A549 (cell line): ENCODE measurements around the gene APOA1. TPM values are rescaled to one million over a fixed set of nuclear protein-coding genes. Genes with fewer than 3 reads are reported as not detected.

Source experiments
- ATAC-seq, 2 experiments: fragments of 200-7000 bp in 1 of 2; fragments of >200 bp in 1 of 2; cut with Nextera tagmentation in 1 of 2; cut with Tn5 transposase in 1 of 2; 3 replicates each; pipeline versions ENCODE4 v1.8.0 to v1.9.1; 2018 to 2020; ENCODE audit warnings: mild to moderate bottlenecking in 1 of 2, moderate library complexity in 1 of 2
- CTCF ChIA-PET: fragments of 300-600 bp; sonication (Branson Sonifier 250); formaldehyde crosslinking; extraction: SDS; loops from one replicate; lab custom pipeline; 2021; ENCODE audit warnings: antibody characterized with exemption, inconsistent platforms; lab: Yijun Ruan, JAX
- POLR2A ChIA-PET: fragments of 350-600 bp; formaldehyde crosslinking; extraction: SDS; loops from one replicate; lab custom pipeline; 2021; ENCODE audit warnings: antibody characterized with exemption, inconsistent platforms; lab: Yijun Ruan, JAX
- DNase-seq, 2 experiments: peaks; one replicate each; pipeline versions ENCODE4 v3.0.0 to v3.0.0-alpha.2; 2011 to 2016; ENCODE audit warnings: low read depth in 1 of 2, low spot score in 1 of 2
- FAIRE-seq: peaks from 2 replicates; lab custom pipeline; 2011; peaks lifted over from hg19 to GRCh38; lab: Jason Lieb, UNC
- H3K27ac ChIP-seq, 2 experiments: fragments of >200 bp; sonication (Bioruptor Twin); formaldehyde crosslinking; 3 replicates each; pipeline ENCODE4 v1.5.1; 2016 to 2017
- H3K4me1 ChIP-seq: fragments of >200 bp; sonication (Bioruptor Twin); formaldehyde crosslinking; 3 replicates; pipeline ENCODE4 v1.6.1; 2016
- H3K4me2 ChIP-seq: fragments of >200 bp; sonication (Bioruptor Twin); formaldehyde crosslinking; 3 replicates; pipeline ENCODE4 v1.6.1; 2016
- H3K4me3 ChIP-seq: fragments of >200 bp; sonication (Bioruptor Twin); formaldehyde crosslinking; 3 replicates; pipeline ENCODE4 v1.5.1; 2016
- H3K9me3 ChIP-seq: fragments of >200 bp; sonication (Bioruptor Twin); formaldehyde crosslinking; 3 replicates; pipeline ENCODE4 v1.6.1; 2016
- CBX8 ChIP-seq: fragments of 200-600 bp; sonication (generic); IDR thresholded peaks from 2 replicates; pipeline ENCODE4 v1.6.1; 2016
- EHMT2 ChIP-seq: fragments of 200-600 bp; sonication (generic); IDR thresholded peaks from 2 replicates; pipeline ENCODE4 v1.6.1; 2016; ENCODE audit warnings: antibody characterized with exemption, low read depth, mild to moderate bottlenecking, moderate library complexity
- EP300 ChIP-seq, 2 experiments: fragments of >200 bp; sonication (Bioruptor Twin); formaldehyde crosslinking; IDR thresholded peaks; 2 replicates in 1 of 2; 3 replicates in 1 of 2; pipeline ENCODE4 v1.6.1; 2016 to 2017
- FOSL2 ChIP-seq, 2 experiments: fragments of 450-650 bp in 1 of 2; fragments of >200 bp in 1 of 2; sonication (Bioruptor Twin) in 1 of 2; formaldehyde crosslinking; IDR thresholded peaks; 2 replicates each; pipeline versions ENCODE4 v1.5.0 to v1.6.1; 2016 to 2020; ENCODE audit warnings: mild to moderate bottlenecking in 1 of 2, moderate library complexity in 1 of 2
- HEYL ChIP-seq: fragments of 250-450 bp; sonication (Bioruptor Pico); IDR thresholded peaks from 2 replicates; pipeline ENCODE4 v1.8.0; 2021; ENCODE audit warnings: mild to moderate bottlenecking, moderate library complexity
- HOXB5 ChIP-seq: fragments of 250-450 bp; sonication (Bioruptor Pico); IDR thresholded peaks from 2 replicates; pipeline ENCODE4 v1.5.0; 2020; ENCODE audit warnings: mild to moderate bottlenecking, moderate library complexity
- KDM1A ChIP-seq: fragments of 200-600 bp; sonication (generic); IDR thresholded peaks from 2 replicates; pipeline ENCODE4 v1.6.1; 2016; ENCODE audit warnings: low read depth, mild to moderate bottlenecking
- MYC ChIP-seq: IDR thresholded peaks from 2 replicates; pipeline ENCODE4 v1.6.1; 2012; ENCODE audit warnings: mild to moderate bottlenecking, inconsistent platforms, low read length, improper control_type of control experiment, borderline replicate concordance
- NPAS2 ChIP-seq: fragments of 250-450 bp; sonication (Bioruptor Pico); IDR thresholded peaks from 2 replicates; pipeline ENCODE4 v1.8.0; 2022; ENCODE audit warnings: mild to moderate bottlenecking, moderate library complexity, borderline replicate concordance
- POLR2A ChIP-seq: IDR thresholded peaks from 2 replicates; pipeline ENCODE4 v1.6.1; 2012; ENCODE audit warnings: mild to moderate bottlenecking, low read length
- POLR2AphosphoS2 ChIP-seq: conservative IDR thresholded peaks from 2 replicates; pipeline ENCODE4 v1.6.1; 2012; ENCODE audit warnings: low read length, improper control_type of control experiment, inconsistent platforms
- RNF2 ChIP-seq: fragments of 200-600 bp; sonication (generic); IDR thresholded peaks from 2 replicates; pipeline ENCODE4 v1.6.1; 2016; ENCODE audit warnings: low read depth, mild to moderate bottlenecking, antibody characterized with exemption, moderate library complexity, borderline replicate concordance
- TFCP2L1 ChIP-seq: fragments of 250-450 bp; sonication (Bioruptor Pico); IDR thresholded peaks from 2 replicates; pipeline ENCODE4 v1.5.0; 2021; ENCODE audit warnings: mild to moderate bottlenecking
- ZFP36 ChIP-seq: fragments of 450-650 bp; IDR thresholded peaks from 2 replicates; pipeline ENCODE4 v1.6.1; 2014; ENCODE audit warnings: borderline replicate concordance; ENCODE audit not compliant: partially characterized antibody
- WGBS: methylation state at CpG from one replicate; pipeline ENCODE4 v1.1.6; 2017; ENCODE audit errors: missing lambda C conversion rate; 5-methylcytosine and 5-hydroxymethylcytosine counted together
- polyA plus RNA-seq, 4 experiments: library from polyadenylated mRNA; depleted of rRNA in 3 of 4; stranded (reverse); fragments of >200 nt; fragmentation: RNase III in 1 of 4; extraction: RNeasy Plus Mini Kit Qiagen cat#74134 plus additional on column Dnase treatment in 1 of 4; gene quantifications; 2 replicates in 3 of 4; 3 replicates in 1 of 4; pipeline ENCODE4 v1.2.3, GENCODE V29; 2011 to 2017
- TF ChIP-seq, protein P1 (sequence below): fragments of 250-450 bp; sonication (Bioruptor Pico); IDR thresholded peaks from 2 replicates; pipeline ENCODE4 v1.5.0; 2021; ENCODE audit warnings: mild to moderate bottlenecking, moderate library complexity, borderline replicate concordance
- TF ChIP-seq, protein P2 (sequence below): fragments of >200 bp; sonication (Bioruptor Twin); formaldehyde crosslinking; IDR thresholded peaks from 2 replicates; pipeline ENCODE4 v1.6.1; 2016
- TF ChIP-seq, protein P3 (sequence below): IDR thresholded peaks from 2 replicates; pipeline ENCODE4 v1.6.1; 2012; ENCODE audit warnings: low read depth, borderline replicate concordance
- TF ChIP-seq, protein P4 (sequence below): IDR thresholded peaks from 2 replicates; pipeline ENCODE4 v1.6.1; 2012
- TF ChIP-seq, protein P5 (sequence below): fragments of 450-650 bp; IDR thresholded peaks from 2 replicates; pipeline ENCODE4 v1.6.1; 2014; ENCODE audit warnings: antibody characterized with exemption
- TF ChIP-seq, protein P6 (sequence below): fragments of 250-450 bp; sonication (Bioruptor Pico); IDR thresholded peaks from 2 replicates; pipeline ENCODE4 v1.5.0; 2020; ENCODE audit warnings: low read depth, mild to moderate bottlenecking, moderate library complexity

Gene APOA1
- polyA plus RNA-seq, 2 of the 4 experiments (the other 2 are of a cell fraction), result 0.23 TPM; not detected in 1

DNA sequence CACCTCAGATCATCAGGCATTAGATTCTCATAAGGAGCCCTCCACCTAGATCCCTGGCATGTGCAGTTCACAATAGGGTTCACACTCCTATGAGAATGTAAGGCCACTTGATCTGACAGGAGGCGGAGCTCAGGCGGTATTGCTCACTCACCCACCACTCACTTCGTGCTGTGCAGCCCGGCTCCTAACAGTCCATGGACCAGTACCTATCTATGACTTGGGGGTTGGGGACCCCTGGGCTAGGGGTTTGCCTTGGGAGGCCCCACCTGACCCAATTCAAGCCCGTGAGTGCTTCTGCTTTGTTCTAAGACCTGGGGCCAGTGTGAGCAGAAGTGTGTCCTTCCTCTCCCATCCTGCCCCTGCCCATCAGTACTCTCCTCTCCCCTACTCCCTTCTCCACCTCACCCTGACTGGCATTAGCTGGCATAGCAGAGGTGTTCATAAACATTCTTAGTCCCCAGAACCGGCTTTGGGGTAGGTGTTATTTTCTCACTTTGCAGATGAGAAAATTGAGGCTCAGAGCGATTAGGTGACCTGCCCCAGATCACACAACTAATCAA lies 5.6 kb downstream of the APOA1 start:
- no peak overlapping the region for H3K27ac ChIP-seq
- ChIA-PET CTCF (no interaction called here), POLR2A (no interaction called here)
- 64% methylated on average over 6 of the region's 7 CpGs for WGBS
- DNase-seq, result no peak
- no peak overlapping the region for H3K4me3 ChIP-seq
- no peak for FAIRE-seq
- no peak overlapping the region for H3K4me2 ChIP-seq
- no peak for ATAC-seq
- H3K4me1 ChIP-seq, result 0 out of 3 replicates have a peak, but pooled peaks cover 4% of the 10 kb centered on the region
- TF ChIP-seq, protein P1, sequence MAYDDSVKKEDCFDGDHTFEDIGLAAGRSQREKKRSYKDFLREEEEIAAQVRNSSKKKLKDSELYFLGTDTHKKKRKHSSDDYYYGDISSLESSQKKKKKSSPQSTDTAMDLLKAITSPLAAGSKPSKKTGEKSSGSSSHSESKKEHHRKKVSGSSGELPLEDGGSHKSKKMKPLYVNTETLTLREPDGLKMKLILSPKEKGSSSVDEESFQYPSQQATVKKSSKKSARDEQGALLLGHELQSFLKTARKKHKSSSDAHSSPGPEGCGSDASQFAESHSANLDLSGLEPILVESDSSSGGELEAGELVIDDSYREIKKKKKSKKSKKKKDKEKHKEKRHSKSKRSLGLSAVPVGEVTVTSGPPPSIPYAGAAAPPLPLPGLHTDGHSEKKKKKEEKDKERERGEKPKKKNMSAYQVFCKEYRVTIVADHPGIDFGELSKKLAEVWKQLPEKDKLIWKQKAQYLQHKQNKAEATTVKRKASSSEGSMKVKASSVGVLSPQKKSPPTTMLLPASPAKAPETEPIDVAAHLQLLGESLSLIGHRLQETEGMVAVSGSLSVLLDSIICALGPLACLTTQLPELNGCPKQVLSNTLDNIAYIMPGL (CRISPR knock-in tag), result no peak
- TF ChIP-seq EHMT2, result no peak
- TF ChIP-seq CBX8, result no peak
- TF ChIP-seq, protein P2, sequence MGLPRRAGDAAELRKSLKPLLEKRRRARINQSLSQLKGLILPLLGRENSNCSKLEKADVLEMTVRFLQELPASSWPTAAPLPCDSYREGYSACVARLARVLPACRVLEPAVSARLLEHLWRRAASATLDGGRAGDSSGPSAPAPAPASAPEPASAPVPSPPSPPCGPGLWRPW, result no peak
- TF ChIP-seq KDM1A, result no peak
- TF ChIP-seq HEYL (CRISPR knock-in tag), result no peak
- TF ChIP-seq HOXB5 (CRISPR knock-in tag), result no peak
- no peak for TF ChIP-seq EP300 (IDR thresholded peaks at IDR 0.05)
- TF ChIP-seq, protein P3, sequence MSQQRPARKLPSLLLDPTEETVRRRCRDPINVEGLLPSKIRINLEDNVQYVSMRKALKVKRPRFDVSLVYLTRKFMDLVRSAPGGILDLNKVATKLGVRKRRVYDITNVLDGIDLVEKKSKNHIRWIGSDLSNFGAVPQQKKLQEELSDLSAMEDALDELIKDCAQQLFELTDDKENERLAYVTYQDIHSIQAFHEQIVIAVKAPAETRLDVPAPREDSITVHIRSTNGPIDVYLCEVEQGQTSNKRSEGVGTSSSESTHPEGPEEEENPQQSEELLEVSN, result no peak
- TF ChIP-seq FOSL2 (IDR thresholded peaks at IDR 0.05), result no peak
- no peak for TF ChIP-seq FOSL2 (CRISPR knock-in tag; IDR thresholded peaks at IDR 0.05)
- no peak for TF ChIP-seq MYC
- no peak for TF ChIP-seq POLR2A
- no peak for TF ChIP-seq POLR2AphosphoS2
- no peak for TF ChIP-seq NPAS2 (CRISPR knock-in tag)
- TF ChIP-seq, protein P4, sequence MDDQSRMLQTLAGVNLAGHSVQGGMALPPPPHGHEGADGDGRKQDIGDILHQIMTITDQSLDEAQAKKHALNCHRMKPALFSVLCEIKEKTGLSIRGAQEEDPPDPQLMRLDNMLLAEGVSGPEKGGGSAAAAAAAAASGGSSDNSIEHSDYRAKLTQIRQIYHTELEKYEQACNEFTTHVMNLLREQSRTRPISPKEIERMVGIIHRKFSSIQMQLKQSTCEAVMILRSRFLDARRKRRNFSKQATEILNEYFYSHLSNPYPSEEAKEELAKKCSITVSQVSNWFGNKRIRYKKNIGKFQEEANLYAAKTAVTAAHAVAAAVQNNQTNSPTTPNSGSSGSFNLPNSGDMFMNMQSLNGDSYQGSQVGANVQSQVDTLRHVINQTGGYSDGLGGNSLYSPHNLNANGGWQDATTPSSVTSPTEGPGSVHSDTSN, result no peak
- no peak for TF ChIP-seq RNF2
- TF ChIP-seq, protein P5, sequence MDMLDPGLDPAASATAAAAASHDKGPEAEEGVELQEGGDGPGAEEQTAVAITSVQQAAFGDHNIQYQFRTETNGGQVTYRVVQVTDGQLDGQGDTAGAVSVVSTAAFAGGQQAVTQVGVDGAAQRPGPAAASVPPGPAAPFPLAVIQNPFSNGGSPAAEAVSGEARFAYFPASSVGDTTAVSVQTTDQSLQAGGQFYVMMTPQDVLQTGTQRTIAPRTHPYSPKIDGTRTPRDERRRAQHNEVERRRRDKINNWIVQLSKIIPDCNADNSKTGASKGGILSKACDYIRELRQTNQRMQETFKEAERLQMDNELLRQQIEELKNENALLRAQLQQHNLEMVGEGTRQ, result no peak
- TF ChIP-seq TFCP2L1, result no peak
- TF ChIP-seq, protein P6, sequence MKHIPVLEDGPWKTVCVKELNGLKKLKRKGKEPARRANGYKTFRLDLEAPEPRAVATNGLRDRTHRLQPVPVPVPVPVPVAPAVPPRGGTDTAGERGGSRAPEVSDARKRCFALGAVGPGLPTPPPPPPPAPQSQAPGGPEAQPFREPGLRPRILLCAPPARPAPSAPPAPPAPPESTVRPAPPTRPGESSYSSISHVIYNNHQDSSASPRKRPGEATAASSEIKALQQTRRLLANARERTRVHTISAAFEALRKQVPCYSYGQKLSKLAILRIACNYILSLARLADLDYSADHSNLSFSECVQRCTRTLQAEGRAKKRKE, result no peak
- no peak for TF ChIP-seq ZFP36
- TF ChIP-seq, all 56 proteins: peak for 0
- H3K9me3 ChIP-seq, result no peaks in the 10 kb centered on the region
